Measurements from ENCODE around the gene GRIK1. TPM values are rescaled to one million over a fixed set of nuclear protein-coding genes. Genes with fewer than 3 reads are reported as not detected.

Gene GRIK1
- polyA plus RNA-seq, 1 donor, result 1.7 TPM

Other genes with a start within 250 kb of the GRIK1 start
- not detected for gene CLDN17, start 226.8 kb upstream of the GRIK1 start, polyA plus RNA-seq (ENCODE audit: insufficient read length)

Data from left kidney (tissue), 1 donor.